ENCODE results near the gene TRPM3.

DNA sequence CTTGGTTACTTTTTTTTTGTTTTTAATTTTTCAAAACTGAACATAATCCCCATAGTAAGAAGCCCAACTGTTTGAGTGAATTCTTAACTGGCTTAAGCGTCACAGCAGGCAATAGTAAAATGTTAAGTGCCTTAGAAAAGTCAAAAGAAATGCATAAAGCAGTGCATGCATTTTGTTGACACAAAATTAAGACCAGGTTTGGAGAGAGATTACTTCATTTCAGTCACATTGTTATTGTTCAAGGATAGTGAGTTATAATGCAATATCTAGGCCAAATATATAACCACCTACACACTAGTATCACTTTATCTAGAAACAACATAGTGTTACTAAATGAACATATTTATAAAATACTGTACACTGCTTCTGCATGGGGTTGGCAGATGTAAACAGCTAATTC lies 590.1 kb downstream of the TRPM3 start:
- no peak for TF ChIP-seq POLR2A (IDR thresholded peaks at IDR 0.05; ENCODE audit: control extremely low read depth in 1 of 2, low read depth in 2 of 2, low read length in 2 of 2)
- TF ChIP-seq, protein P1, sequence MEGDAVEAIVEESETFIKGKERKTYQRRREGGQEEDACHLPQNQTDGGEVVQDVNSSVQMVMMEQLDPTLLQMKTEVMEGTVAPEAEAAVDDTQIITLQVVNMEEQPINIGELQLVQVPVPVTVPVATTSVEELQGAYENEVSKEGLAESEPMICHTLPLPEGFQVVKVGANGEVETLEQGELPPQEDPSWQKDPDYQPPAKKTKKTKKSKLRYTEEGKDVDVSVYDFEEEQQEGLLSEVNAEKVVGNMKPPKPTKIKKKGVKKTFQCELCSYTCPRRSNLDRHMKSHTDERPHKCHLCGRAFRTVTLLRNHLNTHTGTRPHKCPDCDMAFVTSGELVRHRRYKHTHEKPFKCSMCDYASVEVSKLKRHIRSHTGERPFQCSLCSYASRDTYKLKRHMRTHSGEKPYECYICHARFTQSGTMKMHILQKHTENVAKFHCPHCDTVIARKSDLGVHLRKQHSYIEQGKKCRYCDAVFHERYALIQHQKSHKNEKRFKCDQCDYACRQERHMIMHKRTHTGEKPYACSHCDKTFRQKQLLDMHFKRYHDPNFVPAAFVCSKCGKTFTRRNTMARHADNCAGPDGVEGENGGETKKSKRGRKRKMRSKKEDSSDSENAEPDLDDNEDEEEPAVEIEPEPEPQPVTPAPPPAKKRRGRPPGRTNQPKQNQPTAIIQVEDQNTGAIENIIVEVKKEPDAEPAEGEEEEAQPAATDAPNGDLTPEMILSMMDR (IDR thresholded peaks at IDR 0.05; ENCODE audit: control extremely low read depth in 1 of 3, insufficient read depth in 1 of 3, low read depth in 1 of 3, low read length in 3 of 3): no peak
- TF ChIP-seq SIRT6 (IDR thresholded peaks at IDR 0.05; ENCODE audit: low read length): no peak
- TF ChIP-seq POLR2AphosphoS5 (IDR thresholded peaks at IDR 0.05; ENCODE audit: low read depth, low read length): no peak

Data from H1 (cell line).